ENCODE measurements around the gene FOXP1.
"Not testable (repeated sequence)": the region's sequence is repeated elsewhere in the genome, so short reads cannot be mapped to it uniquely, and the experiment has no call there.

Gene FOXP1

DNA sequence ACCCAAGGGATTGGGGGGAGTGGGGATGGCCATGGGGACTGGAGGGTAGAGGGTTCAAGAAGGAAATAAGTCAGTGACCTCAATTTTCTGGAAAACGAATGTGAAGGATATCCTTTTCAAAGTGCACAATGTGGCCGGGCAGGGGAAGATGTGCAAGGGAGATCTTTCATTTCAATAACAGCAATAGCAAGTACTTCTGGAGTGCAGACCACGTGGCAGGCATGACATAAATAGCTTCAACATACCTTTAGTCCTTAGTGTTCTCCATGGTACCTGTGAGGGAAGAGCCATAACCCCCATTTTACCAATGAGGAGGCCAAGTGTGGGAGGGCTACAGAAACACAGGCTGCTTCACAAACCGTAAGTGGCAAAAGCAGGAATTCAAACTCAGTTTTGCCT lies 138.7 kb downstream of the FOXP1 start:
- no peak for DNase-seq

DNA sequence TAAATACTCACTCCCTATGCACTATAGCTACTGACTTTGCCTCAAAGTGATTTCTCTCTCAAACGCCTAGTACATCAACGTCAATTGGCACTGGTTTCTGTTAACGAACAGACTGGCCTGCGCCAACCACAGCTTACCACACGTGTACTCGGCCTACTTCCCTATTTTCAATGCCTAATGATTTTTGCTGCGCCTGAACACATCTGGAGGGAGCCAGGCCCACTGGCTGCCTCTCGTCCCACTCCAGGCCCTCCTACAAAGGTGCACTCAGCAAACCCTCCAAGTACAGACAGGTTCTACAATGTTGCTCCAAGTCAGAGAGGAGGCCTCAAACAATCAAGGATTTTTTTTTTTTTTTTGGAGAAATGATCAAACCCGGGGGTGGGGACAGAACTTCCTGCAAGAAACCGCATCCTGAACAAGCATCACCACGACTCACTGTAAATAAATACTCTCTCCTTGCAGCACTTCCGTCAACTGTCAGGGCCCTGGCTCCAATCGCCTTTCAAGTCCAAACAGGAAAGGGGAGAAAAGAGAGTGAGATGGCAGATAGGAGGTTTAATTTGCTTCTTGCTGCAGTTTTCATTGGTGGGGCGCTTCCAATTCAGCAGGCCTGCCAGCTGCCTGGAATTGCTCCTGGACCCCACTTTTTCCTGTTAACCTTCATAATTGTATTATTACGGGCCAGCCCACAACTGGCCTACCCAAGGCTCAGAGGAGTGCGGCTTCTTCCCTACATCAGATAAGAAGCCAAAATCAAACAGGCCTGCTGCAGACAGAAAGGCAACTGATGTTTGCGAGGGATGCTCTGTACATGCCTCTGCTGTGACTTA lies 139.3 kb downstream of the FOXP1 start:
- DNase-seq, result peak; percentile 54

DNA sequence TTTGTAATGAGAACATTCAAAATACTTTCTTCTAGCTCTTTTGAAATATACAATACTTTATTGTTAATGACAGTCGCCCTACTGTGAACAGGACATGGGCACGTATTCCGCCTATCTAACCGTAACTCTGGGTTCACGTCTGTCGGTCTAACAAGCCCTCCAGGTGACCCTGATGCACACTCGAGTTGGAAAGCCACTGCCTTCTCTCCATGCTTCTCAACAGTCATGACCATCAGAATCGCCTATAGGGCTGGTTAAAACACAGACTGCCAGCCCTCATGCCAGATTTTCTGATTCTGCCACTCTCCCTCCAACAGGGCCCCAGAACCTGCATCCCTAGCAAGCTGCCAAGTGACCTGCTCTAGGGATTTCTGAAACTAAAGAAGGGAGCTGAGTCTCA lies 140.2 kb downstream of the FOXP1 start:
- DNase-seq, result no peak

DNA sequence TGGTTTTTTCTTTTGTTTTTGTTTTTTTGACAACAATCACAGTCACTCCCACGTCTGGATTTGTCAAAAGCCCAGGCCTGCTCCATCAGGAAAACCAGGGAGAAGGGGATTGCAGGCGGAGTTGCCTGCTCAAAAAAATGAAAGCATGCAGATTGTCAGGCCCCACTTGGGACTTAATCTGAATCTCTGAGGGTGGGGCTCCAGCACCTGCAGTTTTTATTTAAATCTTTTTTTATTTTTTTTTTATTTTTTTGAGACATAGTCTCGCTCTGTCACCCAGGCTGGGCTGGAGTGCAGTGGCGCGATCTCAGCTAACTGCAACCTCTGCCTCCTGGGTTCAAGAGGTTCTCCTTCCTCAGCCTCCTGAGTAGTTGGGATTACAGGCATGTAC lies 140.9 kb downstream of the FOXP1 start:
- no peak for DNase-seq

DNA sequence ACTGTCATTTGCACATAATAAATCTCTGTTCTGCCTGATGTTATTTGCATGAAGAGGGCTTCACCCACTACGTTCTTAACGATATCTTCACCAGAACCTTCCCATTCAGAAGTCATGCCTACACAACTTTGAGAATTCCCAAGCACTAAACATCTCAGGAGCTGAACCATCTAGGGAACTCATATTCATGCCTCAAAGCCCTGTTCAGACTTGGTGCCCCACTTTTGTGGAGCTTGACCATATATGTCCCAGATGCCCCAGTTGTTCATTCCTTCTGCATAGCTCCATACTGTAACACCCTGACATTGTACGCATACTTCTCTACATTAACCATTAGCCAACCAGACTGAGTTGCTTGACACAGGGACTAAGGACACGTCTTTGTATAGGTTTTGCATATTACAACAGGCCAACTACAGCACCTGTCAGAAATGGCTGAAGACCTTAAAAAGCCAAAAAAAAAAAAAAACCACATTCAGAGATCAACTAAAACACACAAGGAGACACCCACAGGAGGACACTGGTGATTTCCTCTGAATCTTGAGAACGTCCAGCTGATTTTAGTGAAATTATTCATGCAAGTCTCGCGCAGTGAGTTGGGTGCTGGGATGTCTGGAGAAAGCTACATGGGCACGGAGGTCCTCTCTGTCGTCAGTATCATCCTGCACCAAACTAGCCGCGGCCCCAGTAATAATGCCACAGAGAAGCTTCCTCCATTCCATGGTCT lies 141.4 kb downstream of the FOXP1 start:
- no peak for DNase-seq

DNA sequence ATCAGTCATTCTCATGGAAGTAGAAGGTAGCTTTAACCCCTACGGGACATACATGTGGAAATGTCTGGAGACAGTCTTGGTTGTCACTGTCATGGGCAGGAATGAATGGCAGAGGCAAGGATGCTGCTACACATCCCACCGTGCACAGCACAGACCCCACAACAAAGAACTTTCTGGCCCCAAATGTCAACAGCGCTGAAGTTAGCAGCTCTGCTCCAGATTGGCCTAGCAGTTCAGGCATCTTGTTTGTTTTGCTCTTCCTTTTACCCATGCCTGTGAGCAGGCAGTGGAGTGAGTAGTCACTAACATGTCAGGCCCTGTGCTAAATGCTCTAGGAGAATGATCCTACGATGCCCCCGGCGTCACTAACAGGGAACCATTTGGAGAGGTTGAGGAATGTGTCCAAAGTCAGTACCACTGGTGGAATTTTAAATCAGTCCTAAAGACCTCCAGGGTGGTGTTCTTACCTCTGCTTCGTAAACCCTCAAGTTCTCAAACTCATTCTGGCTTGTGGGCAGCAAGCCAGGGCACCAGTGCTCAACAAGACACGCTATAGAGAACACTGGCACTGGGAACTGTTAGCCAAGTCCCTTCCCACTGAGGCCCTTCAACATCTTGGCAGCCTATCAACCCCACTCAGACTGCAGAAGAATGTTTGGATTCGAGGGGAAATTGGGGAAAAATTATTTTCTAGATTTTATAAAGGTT lies 142.2 kb downstream of the FOXP1 start:
- DNase-seq, result no peak

DNA sequence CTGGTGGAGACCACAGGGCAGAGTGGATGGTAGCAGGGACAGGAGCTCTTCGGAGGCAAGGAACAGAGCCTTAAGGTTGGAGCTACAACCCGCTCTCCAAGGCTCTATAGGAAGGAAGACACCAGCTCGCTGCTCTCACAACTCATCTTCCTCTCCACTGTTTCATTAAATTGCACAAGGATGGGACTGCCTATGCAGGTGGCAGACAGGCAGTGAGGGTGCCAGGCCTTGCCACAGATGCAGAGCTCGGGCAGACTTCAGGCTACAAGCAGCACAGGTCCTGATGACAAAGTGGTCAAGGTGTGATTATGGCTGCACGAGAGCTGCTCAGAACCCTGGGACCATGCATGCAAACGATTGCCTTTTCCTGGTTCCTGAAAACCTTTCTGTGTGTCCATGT lies 144.6 kb downstream of the FOXP1 start:
- DNase-seq, result no peak

DNA sequence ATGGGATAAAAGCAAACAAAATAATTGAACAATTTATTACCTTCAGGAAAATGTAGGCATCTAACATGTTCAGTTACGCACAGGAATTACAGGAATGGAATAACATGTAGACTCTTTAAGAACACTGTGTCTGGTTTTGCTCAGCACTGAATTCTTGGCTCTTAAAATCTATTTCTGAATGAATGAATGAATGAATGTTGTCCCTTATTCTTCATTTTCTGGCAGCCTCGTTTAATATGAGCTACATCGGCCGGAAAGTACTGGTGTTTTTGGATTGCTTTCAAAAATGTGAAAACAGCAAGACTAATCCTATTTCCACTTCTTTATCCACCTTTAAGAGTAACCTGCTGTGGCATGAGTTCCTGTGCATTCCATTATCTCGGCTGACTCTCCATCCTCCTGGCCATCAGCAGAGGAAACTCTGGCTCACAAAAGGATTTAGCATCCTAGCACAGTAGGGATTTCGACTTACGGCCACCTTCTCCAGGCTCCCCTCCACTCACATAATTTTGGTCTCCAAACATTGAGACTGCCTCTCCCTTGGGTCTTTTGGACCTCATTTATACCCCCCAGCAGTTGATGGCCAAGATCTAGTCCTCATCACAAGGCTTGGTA lies 145.3 kb downstream of the FOXP1 start:
- DNase-seq, result no peak

DNA sequence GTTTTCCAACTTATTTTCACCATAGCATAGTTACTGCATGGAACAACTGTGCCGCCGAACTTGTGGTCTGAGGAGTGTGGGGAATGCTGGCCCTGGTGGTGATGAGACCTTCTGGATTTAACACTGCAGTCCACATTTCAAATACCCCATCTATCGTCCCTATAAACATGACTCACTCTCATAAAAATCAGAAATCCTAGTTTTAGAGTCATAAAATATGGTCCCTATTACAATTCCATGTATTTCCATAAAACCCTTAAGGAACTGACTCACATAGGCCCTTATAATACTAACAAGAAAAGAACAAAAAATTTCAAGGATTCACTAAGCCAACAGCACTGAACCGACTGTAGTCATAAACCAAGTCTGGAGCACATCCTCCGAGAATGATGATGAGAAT lies 147.2 kb downstream of the FOXP1 start:
- no peak for DNase-seq

DNA sequence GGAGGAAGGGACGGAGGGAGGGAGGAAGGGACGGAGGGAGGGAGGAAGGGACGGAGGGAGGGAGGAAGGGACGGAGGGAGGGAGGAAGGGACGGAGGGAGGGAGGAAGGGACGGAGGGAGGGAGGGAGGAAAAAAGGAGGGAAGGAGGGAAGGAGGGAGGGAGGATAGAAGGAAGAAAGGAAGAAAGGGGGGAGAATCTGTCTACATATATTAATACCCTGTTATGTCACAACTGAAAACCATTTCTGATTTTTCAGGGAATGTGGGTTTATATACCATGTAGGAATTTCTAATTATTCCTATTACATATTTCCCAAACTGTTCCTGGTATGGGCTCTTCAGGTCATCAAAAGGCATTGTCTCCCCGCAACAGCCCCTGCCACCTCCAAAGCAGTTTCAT lies 147.7 kb downstream of the FOXP1 start:
- DNase-seq, result not testable (repeated sequence)

DNA sequence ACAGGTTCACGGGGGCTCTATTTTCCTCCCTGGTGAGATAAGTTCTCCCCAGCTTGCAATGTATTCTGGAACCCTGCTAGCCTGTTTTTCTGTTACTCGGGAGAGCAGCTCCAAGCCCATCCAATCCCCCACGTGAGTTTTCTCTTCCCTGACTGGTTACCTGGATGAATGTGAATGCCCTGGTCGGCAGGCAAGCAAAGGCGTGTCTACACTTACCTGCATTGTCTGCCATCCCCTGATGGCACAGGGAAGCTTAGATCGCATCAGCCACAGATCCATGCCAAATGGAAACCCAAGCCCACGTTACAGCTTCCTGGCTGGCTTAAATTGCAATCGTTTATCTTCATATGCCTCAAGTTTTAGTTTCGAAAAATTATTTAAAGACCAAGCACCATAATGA lies 149.9 kb downstream of the FOXP1 start:
- no peak for DNase-seq

DNA sequence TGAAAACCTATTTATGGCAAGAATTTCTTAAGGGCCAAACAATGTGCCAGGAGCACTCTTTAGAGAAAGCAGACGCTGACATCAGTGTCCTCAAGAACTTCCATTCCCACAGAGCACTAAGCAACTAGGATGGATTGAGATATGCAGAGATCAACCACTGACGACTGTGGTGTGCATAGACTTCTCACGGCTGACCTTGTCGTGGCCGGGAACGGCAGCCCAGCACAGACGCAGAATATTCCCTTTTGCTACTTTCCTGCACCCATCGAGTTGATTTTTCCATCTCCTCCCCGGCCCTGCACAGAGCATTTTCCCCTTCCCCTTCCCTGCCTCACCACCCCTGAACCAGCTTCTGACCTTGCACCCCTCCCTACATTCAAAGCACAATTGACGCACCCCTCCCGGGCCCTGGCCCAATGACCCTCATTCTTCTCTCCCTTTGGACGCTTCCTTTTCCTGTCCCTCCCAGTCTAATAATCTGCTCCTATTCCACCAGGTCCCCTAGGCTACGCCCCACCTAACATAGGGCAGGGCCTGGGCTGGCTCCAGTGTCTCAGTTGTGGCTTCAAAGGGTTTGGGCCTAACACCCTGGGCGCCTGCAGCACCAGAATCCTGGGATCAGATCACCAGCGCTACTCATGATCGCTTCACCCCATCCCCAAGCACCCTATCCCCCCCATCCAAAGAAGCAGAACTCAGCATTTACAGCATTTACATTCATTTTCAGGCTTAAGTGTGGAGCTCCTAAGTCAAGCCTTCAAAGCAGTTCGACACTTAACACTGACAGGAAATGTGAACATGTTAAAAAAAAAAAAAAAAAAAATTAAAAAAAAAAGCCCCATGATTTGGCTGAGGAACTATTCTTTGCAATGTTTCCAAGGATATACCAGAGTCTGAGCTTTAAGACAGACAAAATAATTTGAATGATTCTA lies 151.2 kb downstream of the FOXP1 start:
- no peak for DNase-seq

DNA sequence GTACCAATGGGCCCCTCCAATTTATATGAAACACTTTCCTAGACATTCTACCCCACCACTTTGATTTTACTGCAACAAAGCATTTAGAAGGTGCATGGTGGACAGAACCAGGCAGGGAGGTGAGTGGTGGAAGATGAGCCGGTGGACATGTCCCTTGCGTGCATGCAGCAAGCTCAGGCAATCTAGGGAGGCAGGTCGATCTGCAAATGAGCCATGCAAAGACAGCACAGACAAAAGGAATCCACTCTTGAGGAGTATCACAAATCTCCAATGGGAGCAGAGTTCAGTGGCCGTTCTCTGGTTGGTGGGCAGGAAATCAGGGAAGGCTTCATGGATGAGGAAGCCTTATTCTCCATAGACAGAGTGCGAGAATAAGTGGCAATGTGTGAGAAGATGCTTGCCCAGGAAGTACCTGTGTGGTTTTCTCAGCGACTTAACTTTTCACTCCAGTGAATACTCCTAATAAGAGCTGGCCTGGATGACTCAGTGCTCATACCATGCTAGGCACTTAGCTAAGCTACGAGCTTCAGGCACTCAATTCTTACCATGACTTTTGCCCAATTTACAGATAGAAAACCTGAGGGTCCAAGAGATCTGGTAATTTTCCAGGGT lies 152.5 kb downstream of the FOXP1 start:
- no peak for DNase-seq

DNA sequence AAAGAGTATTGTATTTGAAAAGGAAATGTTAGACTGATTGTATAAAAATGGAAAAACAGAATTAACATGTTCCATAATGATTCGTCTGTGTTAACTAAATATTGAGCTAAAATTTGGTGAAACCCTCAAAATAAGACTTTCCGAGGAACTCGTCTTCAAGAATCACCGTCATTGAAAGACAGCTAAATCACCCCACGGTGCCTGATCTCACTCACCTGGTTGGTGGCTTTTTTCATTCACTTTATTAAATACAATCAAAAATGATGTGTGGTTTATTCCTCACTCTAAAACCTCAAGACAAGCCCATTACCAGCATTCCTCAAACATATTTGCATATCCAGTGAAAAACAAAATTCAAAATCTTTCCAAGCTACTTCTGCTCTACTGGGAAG lies 153.9 kb downstream of the FOXP1 start:
- DNase-seq, result no peak

DNA sequence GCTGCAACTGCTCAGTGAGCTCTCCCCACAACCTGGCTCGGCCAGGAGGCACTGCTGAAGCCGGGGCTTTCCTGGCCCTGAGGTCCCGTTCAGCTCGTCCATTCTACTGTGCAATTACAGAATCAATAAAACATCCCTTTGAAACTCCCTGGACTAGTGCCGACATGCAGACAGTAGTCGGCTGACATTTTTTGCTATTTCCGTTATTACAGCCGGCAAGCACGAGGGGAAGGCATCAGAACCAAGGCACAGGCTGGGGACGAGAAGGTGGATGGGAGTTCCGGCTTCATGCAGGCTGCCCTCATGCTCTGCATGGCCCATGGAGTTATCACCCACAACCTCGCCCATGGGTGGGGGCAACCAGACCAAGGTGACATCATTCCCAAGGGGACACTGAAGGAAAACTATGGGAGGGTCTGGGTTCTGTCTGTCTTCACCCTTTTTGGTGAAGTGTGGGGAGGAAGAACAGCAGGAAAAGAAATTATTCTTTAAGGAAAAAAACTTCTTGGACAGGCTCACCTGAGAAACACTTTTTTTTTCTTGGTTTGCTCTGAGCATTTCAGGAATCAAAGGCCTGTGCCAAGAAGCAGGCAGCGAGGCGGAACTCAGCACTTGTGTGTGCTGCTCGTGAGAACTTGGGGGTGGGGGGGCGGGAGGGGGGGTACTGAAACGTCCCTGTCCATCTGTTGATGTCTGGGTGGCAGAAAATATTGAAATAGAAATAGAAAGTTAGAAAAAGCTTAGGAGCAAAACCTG lies 154.5 kb downstream of the FOXP1 start:
- no peak for DNase-seq

DNA sequence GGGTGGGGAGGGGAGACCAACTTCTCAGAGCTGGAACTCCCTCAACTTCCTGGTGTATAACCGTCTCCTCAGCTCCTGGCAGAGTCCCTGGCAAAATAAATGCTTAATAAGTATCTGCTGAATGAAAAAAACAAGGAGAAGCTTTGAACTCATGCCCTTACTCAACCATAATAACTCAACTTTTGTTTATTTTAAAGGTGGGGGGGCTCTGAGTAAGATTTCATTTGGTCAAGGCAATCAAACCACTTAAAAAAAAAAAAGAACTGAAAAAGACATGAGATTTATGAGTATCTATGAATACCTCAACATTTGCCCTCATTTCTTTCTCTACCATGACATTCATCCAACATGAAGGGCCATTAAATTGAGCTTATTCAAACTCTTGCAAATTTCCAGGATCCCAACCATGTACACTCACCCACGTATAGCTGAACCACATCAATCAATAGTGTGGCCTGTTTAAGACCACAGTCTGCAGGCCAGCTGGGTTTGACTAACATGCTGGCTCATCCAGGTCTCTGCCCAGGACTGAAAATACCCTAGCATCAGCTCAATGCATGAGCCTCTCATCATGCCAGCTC lies 157.9 kb downstream of the FOXP1 start:
- no peak for DNase-seq

DNA sequence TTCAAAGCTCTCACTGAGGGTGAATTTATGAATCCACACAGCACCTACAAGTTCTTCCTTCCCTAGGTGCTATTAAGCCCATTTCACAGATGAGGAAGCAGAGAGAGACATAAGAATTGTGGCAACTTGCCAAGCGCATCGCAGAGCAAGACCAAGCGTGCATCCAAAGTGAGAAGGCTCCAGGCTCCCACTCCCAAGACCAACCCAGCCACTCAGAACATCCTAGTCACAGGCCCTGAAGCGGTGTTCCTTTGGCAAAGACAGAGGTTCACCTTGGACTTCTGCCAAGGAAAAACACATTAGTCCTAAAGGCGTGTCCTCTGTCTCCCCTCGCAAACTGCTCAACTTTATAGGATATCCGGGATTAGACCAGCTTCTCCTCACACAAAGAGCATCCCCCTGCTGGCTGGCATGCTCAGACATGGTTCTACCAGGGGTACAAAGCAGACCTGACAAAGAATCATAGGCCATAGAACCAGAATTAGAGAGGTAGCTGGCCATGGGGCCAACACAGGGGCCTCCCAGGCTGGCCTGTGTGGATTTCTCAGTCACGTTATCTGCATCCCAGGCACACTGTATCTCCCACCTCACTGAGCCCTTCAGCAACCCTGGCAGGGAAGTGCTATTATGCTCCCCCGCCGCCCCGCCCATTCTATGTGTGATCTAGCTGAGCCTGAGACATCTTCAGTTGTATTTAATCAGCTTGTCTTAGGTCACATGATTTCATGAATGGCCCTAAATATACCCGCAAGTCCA lies 160.2 kb downstream of the FOXP1 start:
- DNase-seq, result no peak

DNA sequence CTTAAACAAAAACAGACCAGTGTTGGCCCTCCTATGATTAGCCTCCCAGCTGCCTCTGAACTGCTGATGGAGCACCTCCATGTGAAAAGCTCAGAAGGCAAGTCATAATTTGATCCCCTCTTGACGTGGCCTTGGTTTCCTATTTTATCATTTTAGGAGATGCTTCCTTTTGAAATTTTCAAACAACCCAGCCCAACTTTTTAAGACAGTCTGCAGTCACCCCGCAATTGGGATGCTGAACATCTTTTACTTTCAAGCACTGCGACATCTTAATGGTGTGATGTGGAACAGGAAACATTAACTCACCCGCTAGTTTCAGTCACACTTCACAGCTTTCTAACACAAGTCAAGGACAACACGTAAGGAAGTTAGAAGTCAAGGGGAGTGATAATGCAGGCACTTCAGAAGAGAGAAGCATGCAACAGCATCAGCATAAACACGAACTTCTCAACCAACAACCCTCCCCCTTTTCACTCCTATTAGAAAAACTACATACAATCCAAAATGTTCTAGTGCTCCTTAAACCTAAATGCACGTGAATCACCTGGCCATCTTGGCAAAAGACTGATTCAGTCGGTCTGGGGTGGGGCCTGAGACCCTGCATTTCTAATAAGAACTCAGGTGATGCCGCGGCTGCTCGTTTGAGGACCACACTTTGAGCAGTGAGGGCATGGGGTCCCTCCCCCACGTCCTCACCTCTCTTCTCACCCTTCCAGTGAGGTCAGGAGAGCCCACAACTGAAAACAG lies 161.5 kb downstream of the FOXP1 start:
- DNase-seq, result peak; percentile 58

DNA sequence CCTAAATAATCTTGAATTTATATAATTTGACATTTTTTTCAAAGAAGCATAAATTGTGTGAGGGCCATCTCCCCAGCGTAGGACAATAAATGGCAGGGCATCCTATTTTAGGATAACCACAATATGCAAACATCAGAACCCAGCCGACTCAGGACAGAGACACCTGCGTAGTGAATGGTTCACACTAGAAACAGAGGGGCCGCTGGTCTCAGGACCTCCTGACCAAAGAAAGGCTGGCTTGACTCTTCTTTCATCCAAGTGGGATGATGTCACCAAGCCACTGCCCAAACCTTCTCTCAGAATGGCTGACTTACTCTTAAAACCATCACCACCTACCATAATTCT lies 162.1 kb downstream of the FOXP1 start:
- DNase-seq, result no peak
